GM21447 (cell line): Measurements from ENCODE around the gene KCNRG.
"Not testable (repeated sequence)": the region's sequence is repeated elsewhere in the genome, so short reads cannot be mapped to it uniquely, and the experiment has no call there.

ENCODE experiments used
- ATAC-seq: cut with Tn5 transposase; IDR thresholded peaks from one replicate; pipeline ENCODE4 v1.9.1; 2021; ENCODE audit not compliant: unreplicated experiment

The KCNRG gene

GRCh38 chr13:50015258-50015657 is at the start of gene KCNRG:
Gene KCNRG (plus strand): TSS chr13:50015444. CDS start chr13:50015494, 50 bp downstream.
- no peak for ATAC-seq

- ATAC-seq, result no peak
These were observed 47.8 kb upstream of the KCNRG start for GRCh38 chr13:49967456-49967855.

GRCh38 chr13:49972709-49973108 is 42.5 kb upstream of the KCNRG start:
- ATAC-seq, result no peak

- ATAC-seq, result no peak
These were observed 39.4 kb upstream of the KCNRG start for GRCh38 chr13:49975826-49976225.

DNA sequence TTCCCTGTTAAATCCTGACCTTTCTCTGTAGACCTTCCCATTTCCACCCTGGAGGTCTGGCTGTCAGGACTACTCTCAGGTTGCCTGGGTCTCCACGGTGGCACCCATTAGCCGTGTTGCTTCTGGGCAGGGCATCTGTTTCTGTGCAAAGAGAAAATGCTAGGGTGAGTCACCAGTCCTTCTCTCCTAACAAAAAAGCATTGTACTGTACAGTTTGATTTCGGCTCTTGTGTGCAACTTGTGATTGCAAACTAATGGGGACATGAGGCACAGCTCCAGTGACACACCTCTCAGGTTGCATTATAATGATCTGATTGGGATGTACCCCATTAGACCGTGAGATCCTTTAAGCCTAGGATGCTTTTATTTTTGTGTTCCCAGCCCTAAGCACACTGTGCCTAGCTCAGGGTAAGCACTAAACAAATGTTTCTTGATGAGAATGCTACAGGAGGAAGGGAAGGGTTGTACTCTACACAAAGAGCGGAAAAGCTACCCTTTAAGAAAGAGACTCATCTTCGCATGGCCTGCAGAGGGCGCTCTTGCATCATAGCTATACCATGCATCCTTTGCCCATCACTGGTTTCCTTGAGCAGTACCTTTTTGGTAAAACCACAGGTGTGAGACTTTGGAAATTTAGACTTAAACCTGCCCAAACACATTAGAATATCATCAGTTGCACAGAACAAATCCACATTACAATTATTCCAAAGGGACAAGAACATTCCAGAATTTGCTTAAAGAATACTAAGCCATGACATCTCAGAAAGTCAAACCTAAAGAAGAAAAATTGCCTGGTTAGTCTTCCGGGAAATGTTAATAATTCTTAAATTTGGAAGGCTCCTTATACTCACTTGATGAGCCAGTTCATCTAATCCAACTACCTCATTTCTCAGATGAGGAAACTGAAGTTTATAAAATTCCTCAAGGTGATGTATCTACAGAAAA is 38.7 kb upstream of the KCNRG start:
- ATAC-seq, result no peak

DNA sequence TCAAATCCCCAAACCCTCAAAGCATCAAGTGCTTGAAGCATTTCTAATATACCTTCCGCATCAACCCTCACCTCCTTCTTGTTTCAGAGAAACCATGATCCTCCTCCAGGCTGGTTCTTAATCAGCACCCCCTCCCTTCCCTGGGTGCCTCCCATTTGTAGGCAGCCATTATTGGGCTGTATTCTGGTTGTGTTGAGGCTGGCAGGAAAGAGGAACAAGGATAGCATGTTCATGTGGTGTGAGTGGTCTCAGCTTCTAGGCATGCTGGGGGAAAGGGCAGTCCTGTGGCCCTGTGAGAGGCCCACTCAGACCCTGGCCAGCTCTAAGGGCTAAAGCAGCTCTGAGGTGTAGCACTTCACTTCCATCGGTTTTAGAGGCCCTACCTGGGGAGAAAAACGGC is 37.3 kb upstream of the KCNRG start:
- ATAC-seq, result no peak

DNA sequence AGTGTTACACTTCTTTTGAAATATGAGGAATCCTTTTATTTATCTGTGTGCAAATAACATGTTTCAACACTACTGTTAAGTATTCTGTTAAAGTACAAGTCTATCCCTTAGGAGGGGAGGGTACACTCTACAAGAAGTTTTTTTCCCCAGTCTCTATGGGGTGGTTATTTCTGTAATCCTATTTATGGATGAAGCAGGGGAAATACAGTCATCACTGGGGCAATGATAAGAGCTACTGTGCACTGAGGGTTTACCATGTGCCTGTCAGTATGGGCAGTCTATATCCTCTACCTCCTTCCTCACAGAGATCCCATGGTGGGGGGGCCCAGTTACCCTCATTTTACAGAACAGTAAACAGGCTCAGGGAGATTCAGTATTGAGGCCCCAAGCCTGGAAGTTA is 35.0 kb upstream of the KCNRG start:
- no peak for ATAC-seq

DNA sequence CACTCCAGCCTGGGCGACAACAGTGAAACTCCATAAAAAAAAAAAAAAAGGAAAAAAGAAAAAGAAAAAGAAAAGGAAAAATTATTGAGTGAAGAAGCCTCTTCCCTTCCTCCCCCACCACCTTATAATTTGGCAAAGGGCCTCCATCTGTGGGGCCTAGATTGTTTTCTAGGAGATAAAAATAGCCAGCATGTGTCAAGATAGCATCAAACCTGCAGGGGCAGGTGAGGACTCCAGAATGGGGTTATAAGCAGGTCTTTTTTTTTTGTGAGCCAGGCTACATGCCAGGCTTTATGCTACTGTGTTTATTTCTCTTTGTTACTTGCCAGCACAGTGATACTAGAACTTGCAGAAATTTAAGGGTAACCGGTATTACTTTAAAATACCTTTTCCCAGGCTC is 30.1 kb upstream of the KCNRG start:
- ATAC-seq, result no peak

DNA sequence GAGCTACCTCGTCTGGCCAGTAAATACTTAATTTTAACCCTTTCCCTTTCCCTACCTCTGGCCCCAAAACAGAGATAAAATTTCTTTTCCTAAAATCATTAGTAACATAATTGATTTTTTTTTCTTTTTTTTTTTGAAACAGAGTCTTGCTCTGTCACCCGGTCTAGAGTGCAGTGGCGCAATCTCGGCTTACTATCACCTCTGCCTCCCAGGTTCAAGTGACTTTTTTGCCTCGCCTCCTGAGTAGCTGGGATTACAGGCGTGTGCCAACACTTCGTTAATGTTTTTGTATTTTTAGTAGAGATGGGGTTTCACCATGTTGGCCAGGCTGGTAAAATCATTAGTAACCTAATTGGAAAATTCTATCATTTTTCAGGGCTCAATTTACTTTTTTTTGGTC is 28.8 kb upstream of the KCNRG start:
- ATAC-seq, result no peak

GRCh38 chr13:49990612-49991011 is 24.6 kb upstream of the KCNRG start:
- not testable (repeated sequence) for ATAC-seq

DNA sequence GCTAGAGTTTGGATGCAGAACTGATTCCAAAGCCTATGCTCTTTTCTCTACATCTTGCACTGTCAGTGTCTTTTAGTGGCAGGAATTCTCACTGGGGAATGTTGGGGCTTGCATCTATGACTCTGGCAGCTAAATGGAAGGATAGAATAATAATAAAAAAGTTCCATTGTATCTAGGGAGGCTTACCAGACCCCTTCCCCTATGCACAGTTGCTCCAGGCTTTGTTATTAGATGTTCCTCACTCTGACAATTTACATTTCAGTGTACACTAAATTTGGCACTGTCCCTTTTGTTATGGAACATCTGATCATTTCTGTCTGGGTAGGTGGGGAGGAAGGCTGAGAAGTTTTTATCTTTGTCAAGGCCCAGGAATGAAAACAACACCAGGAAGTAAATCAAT is 22.1 kb upstream of the KCNRG start:
- ATAC-seq, result no peak

GRCh38 chr13:49993666-49994065 is 21.6 kb upstream of the KCNRG start:
- ATAC-seq, result no peak

GRCh38 chr13:49995625-49996101 is 19.6 kb upstream of the KCNRG start:
- ATAC-seq, result no peak

GRCh38 chr13:49996161-49996915 is 18.9 kb upstream of the KCNRG start:
- ATAC-seq, result peak; percentile 43

DNA sequence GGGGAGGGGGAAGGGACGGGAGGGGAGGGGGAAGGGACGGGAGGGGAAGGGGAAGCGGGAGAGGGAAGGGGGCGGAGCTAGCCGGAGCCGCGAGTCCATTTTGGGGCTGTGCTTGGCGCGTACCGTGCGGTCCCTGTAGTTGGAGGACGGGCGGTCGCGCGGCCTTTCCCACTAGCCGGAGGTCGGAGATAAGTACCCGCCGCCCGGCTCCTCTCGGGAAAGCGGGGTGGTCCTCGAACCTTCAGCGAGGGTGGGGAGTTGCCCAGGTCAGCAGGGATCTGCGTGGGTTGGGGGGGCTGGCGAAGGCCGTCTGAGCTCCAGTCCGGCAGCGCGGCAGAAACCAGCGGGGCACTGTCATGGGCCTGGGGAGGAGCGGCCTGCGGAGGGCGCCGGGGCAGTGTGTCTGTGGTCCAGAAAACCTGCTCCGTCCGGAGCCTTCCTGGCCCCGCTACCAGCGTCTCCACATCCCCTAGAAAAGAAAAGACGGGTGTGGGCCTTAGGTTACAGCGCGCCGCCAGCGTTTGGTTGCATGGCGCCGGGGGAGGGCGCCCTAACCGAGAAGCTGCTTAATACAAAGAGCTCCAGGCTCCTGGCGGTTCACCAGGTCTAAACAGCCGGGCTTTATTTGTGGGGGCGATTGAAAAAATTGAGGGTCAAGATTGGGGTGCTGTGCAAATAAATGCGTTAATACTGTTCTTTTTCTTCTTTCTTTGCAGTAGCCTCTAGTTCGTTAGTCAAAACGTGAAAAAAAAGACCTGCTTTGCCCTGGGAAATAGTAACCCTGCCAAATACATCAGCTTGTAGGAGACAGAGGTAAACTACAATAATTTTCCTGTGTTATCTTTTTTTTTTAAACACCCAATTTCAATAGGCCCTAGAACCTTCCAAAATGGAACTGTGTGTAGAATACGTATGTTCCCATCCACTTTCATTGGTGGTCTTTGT is 18.0 kb upstream of the KCNRG start, which contains the start of gene TRIM13:
TSS of gene TRIM13 (plus strand) at position 92 of the 945 bp plus-strand sequence. CDS start 14,899 bp downstream, outside the sequence.
- peak; percentile 75 for ATAC-seq

- ATAC-seq, result no peak
These were observed 17.3 kb upstream of the KCNRG start for GRCh38 chr13:49997955-49998354.

DNA sequence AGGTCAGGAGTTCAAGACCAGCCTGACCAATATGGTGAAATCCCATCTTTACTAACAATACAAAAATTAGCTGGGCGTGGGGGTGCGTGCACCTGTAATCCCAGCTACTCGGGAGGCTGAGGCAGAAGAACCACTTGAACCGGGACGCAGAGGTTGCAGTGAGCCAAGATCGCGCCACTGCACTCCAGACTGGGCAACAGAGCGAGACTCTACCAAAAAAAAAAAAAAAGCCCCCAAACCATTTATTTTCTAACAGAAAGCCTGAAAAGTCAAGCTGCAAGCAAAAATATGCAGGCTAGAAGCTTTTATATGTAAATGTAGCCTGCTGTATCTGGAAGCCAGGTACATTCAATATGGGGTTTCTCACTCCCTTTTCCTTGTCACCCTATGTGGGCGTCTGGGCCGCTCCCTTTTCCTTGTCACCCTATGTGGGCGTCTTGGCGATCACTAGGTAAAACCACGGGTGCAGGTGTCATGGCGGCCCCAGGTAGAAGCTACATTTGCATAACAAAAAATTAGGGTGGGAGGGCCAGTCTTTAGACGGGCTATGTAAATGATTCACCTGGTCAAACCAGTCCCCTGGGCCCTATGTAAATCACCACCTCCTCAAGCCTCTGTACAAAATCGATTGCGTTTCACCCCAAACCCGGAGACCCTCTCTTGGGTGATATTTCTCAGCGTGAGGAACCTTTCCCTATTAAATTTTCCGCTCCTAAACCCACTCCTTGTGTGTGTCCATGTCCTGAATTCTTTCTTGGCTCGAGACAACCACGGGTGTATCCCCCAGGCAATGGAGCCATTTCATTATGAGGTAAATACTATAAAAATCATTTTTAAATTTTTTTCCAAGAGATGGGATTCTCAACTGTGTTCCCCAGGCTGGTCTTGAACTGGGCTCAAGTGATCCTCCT is 16.3 kb upstream of the KCNRG start:
- ATAC-seq, result no peak

GRCh38 chr13:50001287-50001686 is 14.0 kb upstream of the KCNRG start:
- ATAC-seq, result no peak

- no peak for ATAC-seq
These were observed 8.7 kb upstream of the KCNRG start for GRCh38 chr13:50006426-50007135.
